B cell (primary cell): ENCODE measurements around the gene KCND2. TPM values are rescaled to one million over a fixed set of nuclear protein-coding genes. Genes with fewer than 3 reads are reported as not detected.

Source experiments
- ATAC-seq: fragments of 200-7000 bp; cut with Tn5 transposase; one replicate; pipeline ENCODE4 v1.10.0; 2021; ENCODE audit warnings: low read depth, mild to moderate bottlenecking, moderate number of reproducible peaks, moderate library complexity
- CTCF ChIA-PET: fragments of 350-600 bp; sonication (Branson Sonifier 250); formaldehyde crosslinking; loops from one replicate; lab custom pipeline; 2021; ENCODE audit warnings: antibody characterized with exemption, inconsistent platforms; lab: Charles Lee
- POLR2A ChIA-PET: fragments of 350-600 bp; sonication (Branson Sonifier 250); formaldehyde crosslinking; loops from one replicate; lab custom pipeline; 2021; ENCODE audit warnings: antibody characterized with exemption; lab: Charles Lee
- DNase-seq: peaks from one replicate; pipeline ENCODE4 v3.0.0; 2013
- H2AFZ ChIP-seq: 2 replicates; pipeline ENCODE4 v1.6.1; 2012; ENCODE audit warnings: mild to moderate bottlenecking, low read depth, low read length; ENCODE audit not compliant: insufficient read depth, poor library complexity, severe bottlenecking
- H3K27ac ChIP-seq, 2 donors: 1 replicate in 1 of 2; 2 replicates in 1 of 2; pipeline ENCODE4 v1.5.1; 2012 to 2013; ENCODE audit warnings: low read length in 2 of 2, mild to moderate bottlenecking in 2 of 2, moderate library complexity in 1 of 2
- H3K27me3 ChIP-seq, 4 experiments: fragments of 200-600 bp in 1 of 4; sonication (generic) in 1 of 4; replicated peaks in 1 of 4; 1 replicate in 2 of 4; 2 replicates in 2 of 4; pipeline versions ENCODE4 v1.6.1 to v1.7.0; 2013 to 2016; ENCODE audit warnings: low read length in 3 of 4, mild to moderate bottlenecking in 2 of 4, mixed read lengths in 1 of 4, moderate library complexity in 1 of 4; ENCODE audit not compliant: insufficient read depth in 4 of 4, control insufficient read depth in 3 of 4; ENCODE audit errors: control extremely low read depth in 1 of 4
- H3K36me3 ChIP-seq, 2 experiments: replicated peaks in 1 of 2; 1 replicate in 1 of 2; 2 replicates in 1 of 2; pipeline versions ENCODE4 v1.6.1 to v1.7.1; 2013; ENCODE audit warnings: low read length in 1 of 2; ENCODE audit not compliant: insufficient read depth in 2 of 2, control insufficient read depth in 1 of 2; ENCODE audit errors: control extremely low read depth in 1 of 2, extremely low read depth in 1 of 2
- H3K4me1 ChIP-seq, 2 donors: fragments of 200-600 bp in 1 of 2; sonication (generic) in 1 of 2; 1 replicate in 1 of 2; 2 replicates in 1 of 2; pipeline versions ENCODE4 v1.5.1 to v1.6.1; 2013 to 2017; ENCODE audit warnings: low read length in 2 of 2; ENCODE audit not compliant: control insufficient read depth in 2 of 2, insufficient read depth in 2 of 2
- H3K4me2 ChIP-seq: replicated peaks from 2 replicates; pipeline ENCODE3; 2012; ENCODE audit warnings: mild to moderate bottlenecking, low read depth, low read length; ENCODE audit not compliant: poor library complexity, severe bottlenecking
- H3K4me3 ChIP-seq, 5 experiments: fragments of 200-600 bp in 1 of 5; sonication (generic) in 1 of 5; 1 replicate in 3 of 5; 2 replicates in 2 of 5; pipeline versions ENCODE4 v1.5.1 to v1.7.0; 2011 to 2016; ENCODE audit warnings: low read length in 4 of 5, mild to moderate bottlenecking in 4 of 5, low read depth in 2 of 5, control low read depth in 1 of 5, moderate library complexity in 1 of 5; ENCODE audit not compliant: insufficient read depth in 1 of 5; ENCODE audit errors: control extremely low read depth in 1 of 5, extremely low read depth in 1 of 5
- H3K79me2 ChIP-seq: fragments of 200-600 bp; sonication (generic); one replicate; pipeline ENCODE4 v1.6.0; 2016; ENCODE audit warnings: low read length; ENCODE audit not compliant: control insufficient read depth, insufficient read depth
- H3K9ac ChIP-seq: fragments of 200-600 bp; sonication (generic); 2 replicates; pipeline ENCODE4 v1.6.1; 2017; ENCODE audit warnings: mild to moderate bottlenecking, low read length, moderate library complexity
- H3K9me3 ChIP-seq, 3 donors: one replicate each; pipeline versions ENCODE4 v1.6.1 to v1.7.1; 2013; ENCODE audit warnings: low read length in 2 of 3; ENCODE audit not compliant: control insufficient read depth in 2 of 3, insufficient read depth in 1 of 3; ENCODE audit errors: control extremely low read depth in 1 of 3
- H4K20me1 ChIP-seq: 2 replicates; pipeline ENCODE4 v1.6.0; 2012; ENCODE audit warnings: mild to moderate bottlenecking, low read length; ENCODE audit not compliant: insufficient read depth, control insufficient read depth, poor library complexity, severe bottlenecking
- H3K27ac Mint-ChIP-seq: one replicate; pipeline ENCODE4 v1.8.0; 2021; ENCODE audit warnings: mixed read lengths
- H3K27me3 Mint-ChIP-seq: one replicate; pipeline ENCODE4 v1.8.0; 2021; ENCODE audit warnings: mixed read lengths
- H3K4me1 Mint-ChIP-seq: one replicate; pipeline ENCODE4 v1.8.0; 2021; ENCODE audit warnings: mixed read lengths
- H3K4me3 Mint-ChIP-seq: one replicate; pipeline ENCODE4 v1.8.0; 2021; ENCODE audit warnings: mixed read lengths
- H3K9me3 Mint-ChIP-seq: one replicate; pipeline ENCODE4 v1.8.0; 2022; ENCODE audit warnings: mixed read lengths; ENCODE audit not compliant: insufficient read depth
- EZH2 ChIP-seq: IDR thresholded peaks from 2 replicates; pipeline ENCODE4 v1.6.1; 2012; ENCODE audit warnings: borderline replicate concordance, low read depth, mild to moderate bottlenecking, moderate library complexity, low read length; ENCODE audit not compliant: insufficient read depth, poor library complexity, severe bottlenecking
- WGBS: methylation state at CpG from one replicate; pipeline ENCODE4 v1.1.5; 2013; ENCODE audit warnings: missing lambda C conversion rate; ENCODE audit not compliant: insufficient coverage; 5-methylcytosine and 5-hydroxymethylcytosine counted together
- intact Hi-C: fragments of 100-400 bp; cut with micrococcal nuclease; formaldehyde crosslinking; loops from one replicate; pipeline ENCODE4 v1.10.0; 2022
- polyA plus RNA-seq: library from polyadenylated mRNA; depleted of rRNA; stranded (reverse); fragments of >200 nt; gene quantifications from 2 replicates; pipeline ENCODE4 v1.2.3, GENCODE V29; 2012
- total RNA-seq, 2 donors: library from RNA; stranded (reverse); fragments of 120-200 nt in 1 of 2; gene quantifications; 1 replicate in 1 of 2; 2 replicates in 1 of 2; pipeline versions ENCODE4 v1.2.3 to v1.2.4, GENCODE V29; 2013 to 2022

Gene KCND2
- total and polyA plus RNA-seq, 2 donors (not counting 1 experiment from before 2014, with no cell fraction given) = not detected

GRCh38 chr7:120441850-120442249, 168.9 kb downstream of the KCND2 start:
- ATAC-seq (no peak), DNase-seq (no peak)
- H3K9me3 Mint-ChIP-seq = peaks cover 3% of the 10 kb centered on the region
- H3K4me2 ChIP-seq = no peak overlapping the region
- ChIA-PET POLR2A (no interaction called here), CTCF (no interaction called here)
- H3K9ac ChIP-seq = no peak overlapping the region
- no peaks in the 10 kb centered on the region for H3K27me3 Mint-ChIP-seq
- H3K79me2 ChIP-seq = no peaks in the 10 kb centered on the region
- WGBS = no CpG with 5 or more reads among the region's 1 CpG
- no peaks in the 10 kb centered on the region for H3K9me3 ChIP-seq
- no peak overlapping the region for H2AFZ ChIP-seq
- no peak overlapping the region for H3K4me3 ChIP-seq
- H3K27me3 ChIP-seq = no peaks in the 10 kb centered on the region
- no peak overlapping the region for H3K27ac ChIP-seq
- intact Hi-C loops = no loop called here
- H4K20me1 ChIP-seq = no peaks in the 10 kb centered on the region
- no peak for TF ChIP-seq EZH2
- no peaks in the 10 kb centered on the region for H3K4me1 ChIP-seq
- H3K4me3 Mint-ChIP-seq = no peak overlapping the region
- no peaks in the 10 kb centered on the region for H3K4me1 Mint-ChIP-seq
- H3K36me3 ChIP-seq = no peaks in the 10 kb centered on the region
- no peak overlapping the region for H3K27ac Mint-ChIP-seq

- Histone ChIP-seq H3K27ac (no peak overlapping the region), H3K4me3 (no peak overlapping the region), H3K4me1 (no peaks in the 10 kb centered on the region), H3K27me3 (no peaks in the 10 kb centered on the region), H4K20me1 (no peaks in the 10 kb centered on the region), H3K9ac (no peak overlapping the region), H3K4me2 (no peak overlapping the region), H2AFZ (no peak overlapping the region), H3K36me3 (no peaks in the 10 kb centered on the region), H3K79me2 (no peaks in the 10 kb centered on the region), H3K9me3 (no peaks in the 10 kb centered on the region)
- no peak for ATAC-seq
- Mint-ChIP-seq H3K27ac (no peak overlapping the region), H3K4me1 (no peaks in the 10 kb centered on the region), H3K9me3 (peaks cover 3% of the 10 kb centered on the region), H3K4me3 (no peak overlapping the region), H3K27me3 (no peaks in the 10 kb centered on the region)
- no CpG with 5 or more reads among the region's 2 CpGs for WGBS
- CTCF ChIA-PET = no interaction called here
- POLR2A ChIA-PET = no interaction called here
- DNase-seq = no peak
- TF ChIP-seq EZH2 = no peak
- intact Hi-C loops = no loop called here
Observed at GRCh38 chr7:120442838-120443237, 169.9 kb downstream of the KCND2 start.
